GM12874 (cell line): ENCODE measurements around the gene ZNF227.

Experiments
- TF ChIP-seq, protein P1 (sequence below): IDR thresholded peaks from 2 replicates; pipeline ENCODE4 v1.5.1; 2011; ENCODE audit warnings: low read depth, mild to moderate bottlenecking, control low read depth, low read length, moderate library complexity; ENCODE audit not compliant: insufficient read depth

ZNF227 gene

DNA sequence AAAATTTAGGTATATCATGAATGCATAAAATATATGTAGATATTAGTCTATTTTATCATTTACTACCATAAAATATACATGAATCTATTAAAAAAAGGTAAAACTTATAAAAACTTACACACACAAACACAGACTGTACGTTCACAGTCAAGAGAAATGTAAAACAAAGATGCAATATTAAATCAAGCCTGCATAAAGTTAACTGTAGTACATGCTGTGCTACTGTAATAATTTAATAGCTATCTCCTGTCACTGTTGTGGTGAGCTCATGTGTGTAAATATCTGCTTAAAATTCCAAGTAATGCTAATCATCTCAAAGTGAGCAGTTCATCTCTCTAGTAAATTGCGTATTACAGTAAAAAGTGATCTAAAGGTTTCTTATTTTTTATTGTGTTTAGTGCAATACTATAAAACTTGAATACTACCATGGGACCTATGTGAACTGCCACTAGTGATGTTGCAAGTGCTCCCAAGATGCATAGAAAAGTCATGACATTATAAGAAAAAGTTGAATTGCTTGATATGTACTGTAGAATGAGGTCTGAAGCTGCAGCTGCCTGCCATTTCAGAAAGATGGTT, 46.6 kb downstream of the ZNF227 start:
- TF ChIP-seq, protein P1, sequence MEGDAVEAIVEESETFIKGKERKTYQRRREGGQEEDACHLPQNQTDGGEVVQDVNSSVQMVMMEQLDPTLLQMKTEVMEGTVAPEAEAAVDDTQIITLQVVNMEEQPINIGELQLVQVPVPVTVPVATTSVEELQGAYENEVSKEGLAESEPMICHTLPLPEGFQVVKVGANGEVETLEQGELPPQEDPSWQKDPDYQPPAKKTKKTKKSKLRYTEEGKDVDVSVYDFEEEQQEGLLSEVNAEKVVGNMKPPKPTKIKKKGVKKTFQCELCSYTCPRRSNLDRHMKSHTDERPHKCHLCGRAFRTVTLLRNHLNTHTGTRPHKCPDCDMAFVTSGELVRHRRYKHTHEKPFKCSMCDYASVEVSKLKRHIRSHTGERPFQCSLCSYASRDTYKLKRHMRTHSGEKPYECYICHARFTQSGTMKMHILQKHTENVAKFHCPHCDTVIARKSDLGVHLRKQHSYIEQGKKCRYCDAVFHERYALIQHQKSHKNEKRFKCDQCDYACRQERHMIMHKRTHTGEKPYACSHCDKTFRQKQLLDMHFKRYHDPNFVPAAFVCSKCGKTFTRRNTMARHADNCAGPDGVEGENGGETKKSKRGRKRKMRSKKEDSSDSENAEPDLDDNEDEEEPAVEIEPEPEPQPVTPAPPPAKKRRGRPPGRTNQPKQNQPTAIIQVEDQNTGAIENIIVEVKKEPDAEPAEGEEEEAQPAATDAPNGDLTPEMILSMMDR, result no peak

DNA sequence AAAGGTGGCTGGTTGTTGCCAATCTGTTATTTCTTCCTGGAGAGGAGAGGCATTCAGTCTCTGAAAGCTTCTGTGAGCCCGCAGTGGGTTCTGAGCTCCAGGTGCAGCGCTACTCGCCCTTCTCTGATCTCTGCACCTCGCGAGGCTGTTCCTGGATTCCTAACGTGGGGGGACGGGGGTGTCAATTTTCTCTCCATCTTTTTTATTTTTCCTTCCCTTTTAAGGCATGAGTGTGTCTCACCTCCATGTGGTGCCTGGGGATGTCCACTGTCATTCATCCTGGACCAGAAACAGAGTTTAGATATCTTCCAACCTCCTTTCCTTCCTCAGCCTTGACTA, 48.0 kb downstream of the ZNF227 start:
- TF ChIP-seq, protein P1, result no peak

DNA sequence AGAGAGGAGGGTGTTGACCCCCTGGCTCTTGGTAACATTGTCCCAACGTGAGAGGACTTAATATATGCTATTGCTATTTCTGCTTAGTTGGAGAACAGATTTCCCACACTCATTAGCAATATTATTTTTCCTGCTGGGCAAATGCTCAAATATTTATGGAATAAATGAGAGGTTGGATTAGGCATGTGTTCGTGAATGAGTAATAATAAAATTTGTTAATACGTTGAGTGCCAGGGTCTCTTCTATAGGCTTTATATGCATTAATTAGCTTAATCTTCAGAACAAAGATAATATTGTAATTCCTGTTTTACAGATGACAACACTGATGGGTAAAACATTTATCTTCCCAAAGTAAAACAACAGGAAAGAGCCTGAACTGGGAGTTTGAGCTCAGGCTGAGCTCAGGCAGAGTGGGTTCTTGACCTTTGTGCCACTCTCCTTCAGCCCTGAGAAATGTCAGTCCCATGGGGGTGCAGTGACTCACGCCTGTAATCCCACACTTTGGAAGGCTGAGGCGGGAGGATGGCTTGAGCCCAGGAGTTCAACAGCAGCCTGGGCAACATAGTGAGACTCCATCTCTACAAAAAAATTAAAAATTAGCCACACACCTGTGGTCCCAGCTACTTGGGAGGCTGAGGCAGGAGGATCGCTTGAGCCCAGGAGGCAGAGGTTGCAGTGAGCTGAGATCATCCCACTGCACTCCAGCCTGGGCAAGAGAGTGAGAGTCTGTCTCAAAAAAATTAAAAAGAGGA, 48.5 kb downstream of the ZNF227 start:
- TF ChIP-seq, protein P1, result no peak

DNA sequence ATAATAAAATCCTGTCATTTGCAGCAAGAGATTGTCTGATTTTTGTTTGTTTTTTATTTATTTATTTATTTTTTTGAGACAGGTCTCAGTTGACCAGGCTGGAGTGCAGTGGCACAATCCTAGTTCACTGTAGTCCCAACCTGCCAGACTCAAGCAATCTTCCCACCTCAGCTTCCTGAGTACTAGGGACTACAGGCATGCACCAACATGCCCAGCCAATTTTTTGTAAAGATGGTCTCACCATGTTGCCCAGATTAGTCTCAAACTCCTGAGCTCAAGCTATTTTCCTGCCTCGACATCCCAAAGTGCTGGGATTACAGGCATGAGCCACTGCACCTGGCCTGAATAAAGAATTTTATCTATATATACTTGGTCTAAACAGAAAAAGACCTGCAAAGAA, 65.0 kb downstream of the ZNF227 start:
- TF ChIP-seq, protein P1, result no peak

DNA sequence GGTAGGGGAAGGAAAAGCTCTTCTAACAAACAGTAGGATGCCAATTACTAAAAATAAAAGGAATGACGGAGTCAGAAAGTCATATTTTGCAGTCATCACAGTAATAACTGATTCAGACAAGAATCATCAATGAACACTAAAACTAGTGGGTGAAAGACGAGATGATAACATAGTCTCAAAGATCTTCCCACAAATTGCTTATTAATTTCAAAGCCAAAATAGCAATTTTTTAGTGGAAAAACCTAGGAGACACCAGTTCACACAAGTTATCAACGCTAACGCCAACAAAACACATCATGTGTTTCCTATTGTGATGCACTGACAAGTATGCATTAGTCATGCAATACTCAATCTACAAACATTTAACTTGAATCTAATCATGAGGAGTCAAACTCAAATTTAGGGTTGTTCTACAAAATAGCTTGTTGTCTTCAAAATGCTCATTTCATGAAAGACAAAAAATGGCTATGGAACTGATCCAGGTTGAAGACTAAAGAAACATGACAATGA, 65.9 kb downstream of the ZNF227 start:
- TF ChIP-seq, protein P1, result no peak

DNA sequence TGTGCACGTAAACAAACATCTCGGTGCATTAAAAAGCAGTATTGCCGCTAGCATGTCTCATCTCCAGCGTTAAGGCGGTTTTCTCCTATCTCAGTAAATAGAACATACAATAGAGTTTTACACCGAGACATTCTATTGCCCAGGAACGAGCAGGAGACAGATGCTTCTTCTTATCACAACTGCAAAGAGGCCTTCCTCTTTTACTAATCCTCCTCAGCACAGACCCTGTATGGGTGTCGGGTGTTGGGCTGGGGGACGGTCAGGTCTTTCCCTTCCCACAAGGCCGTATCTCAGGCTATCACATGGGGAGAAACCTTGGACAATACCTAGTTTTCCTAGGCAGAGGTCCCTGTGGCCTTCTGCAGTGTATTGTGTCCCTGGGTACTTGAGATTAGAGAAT, 68.6 kb downstream of the ZNF227 start:
- TF ChIP-seq, protein P1, result no peak

DNA sequence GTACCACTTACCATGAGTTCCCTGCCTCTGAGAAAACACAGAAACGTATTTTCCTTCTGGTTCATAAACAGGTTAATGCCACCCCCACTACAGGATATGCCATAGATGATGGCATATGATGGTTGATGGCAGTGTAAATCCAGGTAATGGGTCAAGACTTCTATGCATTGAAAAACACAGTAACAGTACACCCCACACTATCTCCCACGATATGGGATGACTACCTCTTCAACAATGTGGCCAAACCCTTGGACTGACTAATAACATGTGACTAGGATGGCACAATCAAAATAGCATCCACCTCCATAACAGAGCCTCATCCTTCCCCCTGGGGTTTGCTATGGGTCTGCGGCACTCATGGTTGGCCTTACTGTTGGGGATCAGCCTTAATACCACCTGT, 70.5 kb downstream of the ZNF227 start:
- TF ChIP-seq, protein P1, result no peak
